TTC549 (cell line): ENCODE data around the gene CACNG3.
"Not testable (repeated sequence)": the region's sequence is repeated elsewhere in the genome, so short reads cannot be mapped to it uniquely, and the experiment has no call there.

Source experiments
- FAIRE-seq: peaks from 2 replicates; lab custom pipeline; 2012; peaks lifted over from hg19 to GRCh38; lab: Jason Lieb, UNC

The CACNG3 gene

GRCh38 chr16:24255456-24256371 is at the start of gene CACNG3:
TSS of gene CACNG3 (plus strand) at chr16:24256335. CDS start at chr16:24256755, 420 bp downstream.
- no peak for FAIRE-seq

DNA sequence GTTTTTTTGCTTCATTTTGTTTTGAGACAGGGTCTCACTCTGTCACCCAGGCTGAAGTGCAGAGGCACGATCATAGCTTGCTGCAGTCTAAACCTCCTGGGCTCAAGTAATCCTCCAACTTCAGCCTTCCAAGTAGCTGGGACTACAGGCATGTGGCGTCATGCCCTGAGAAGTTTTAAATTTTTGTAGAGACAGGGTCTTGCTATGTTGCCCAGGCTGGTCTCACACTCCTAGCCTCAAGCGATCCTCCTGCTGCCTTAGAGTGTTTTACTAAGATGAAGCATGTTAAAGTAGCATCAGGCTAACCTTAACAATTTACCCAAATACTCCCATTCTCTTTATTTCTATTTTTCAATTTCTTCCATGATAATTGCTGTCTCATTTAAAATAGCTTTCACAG is 49.2 kb upstream of the CACNG3 start:
- FAIRE-seq = no peak

DNA sequence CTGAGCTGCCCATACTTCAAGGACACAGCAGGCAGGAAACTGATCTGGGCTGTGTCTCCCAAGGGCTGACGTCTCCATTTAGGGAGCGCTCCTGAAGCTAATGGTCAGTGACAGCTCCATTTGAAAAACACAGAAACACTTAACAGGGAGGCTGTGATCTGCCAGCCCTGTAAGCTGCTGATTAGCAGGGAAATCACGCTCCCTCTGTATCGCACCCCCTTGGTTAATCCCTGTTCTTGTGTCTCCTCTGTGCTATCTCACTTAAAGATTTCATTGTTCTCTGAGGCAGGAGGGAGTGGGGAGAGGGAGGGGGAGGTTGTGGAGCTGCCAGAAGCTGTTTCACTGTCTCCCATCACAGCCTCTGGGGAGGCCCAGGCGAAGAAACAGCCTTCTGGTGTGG is 47.4 kb upstream of the CACNG3 start:
- FAIRE-seq = no peak

DNA sequence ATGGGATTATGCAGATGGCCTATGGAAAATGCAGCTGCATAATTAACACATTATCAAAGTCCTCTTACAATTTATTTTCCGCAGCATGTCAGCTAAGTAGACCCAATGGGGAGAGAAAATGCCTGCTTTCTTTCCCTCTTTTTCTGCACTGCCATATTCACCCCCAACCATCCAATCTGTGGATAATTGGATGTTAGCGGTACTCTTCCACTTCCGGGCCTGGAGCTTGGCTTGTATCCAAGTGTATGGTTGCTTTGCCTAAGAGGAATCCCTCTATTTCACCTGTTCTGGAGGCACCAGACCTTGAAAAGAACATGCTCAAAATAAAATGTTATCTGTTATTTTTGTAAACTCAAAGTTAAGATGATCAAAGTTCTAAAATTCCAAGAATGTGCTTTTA is 41.1 kb upstream of the CACNG3 start:
- no peak for FAIRE-seq

- FAIRE-seq = no peak
These were observed 39.2 kb upstream of the CACNG3 start for GRCh38 chr16:24216961-24217360.

- FAIRE-seq = no peak
These were observed 38.7 kb upstream of the CACNG3 start for GRCh38 chr16:24217461-24217860.

- no peak for FAIRE-seq
These were observed 37.8 kb upstream of the CACNG3 start for GRCh38 chr16:24218299-24218698.

DNA sequence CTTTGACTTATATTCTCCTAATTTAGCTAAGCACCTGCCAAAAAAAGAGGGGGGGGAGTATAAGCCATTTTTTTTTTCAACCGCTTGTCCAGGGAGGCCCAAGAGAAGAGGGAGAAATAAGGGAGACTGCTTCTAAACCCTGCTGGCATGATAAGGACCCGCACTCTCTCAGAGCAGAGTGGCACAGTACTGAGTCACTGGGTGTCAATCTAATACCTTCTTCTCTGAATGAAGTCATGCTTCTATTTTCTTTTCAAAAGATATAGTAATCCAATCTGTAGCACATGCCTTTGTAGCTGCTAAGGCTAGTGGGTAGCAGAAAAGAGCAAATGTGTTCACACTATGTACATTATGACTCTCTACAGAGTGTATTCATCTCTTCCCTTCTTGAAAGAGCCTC is 34.9 kb upstream of the CACNG3 start:
- no peak for FAIRE-seq

- FAIRE-seq = no peak
These were observed 27.6 kb upstream of the CACNG3 start for GRCh38 chr16:24228514-24228913.

DNA sequence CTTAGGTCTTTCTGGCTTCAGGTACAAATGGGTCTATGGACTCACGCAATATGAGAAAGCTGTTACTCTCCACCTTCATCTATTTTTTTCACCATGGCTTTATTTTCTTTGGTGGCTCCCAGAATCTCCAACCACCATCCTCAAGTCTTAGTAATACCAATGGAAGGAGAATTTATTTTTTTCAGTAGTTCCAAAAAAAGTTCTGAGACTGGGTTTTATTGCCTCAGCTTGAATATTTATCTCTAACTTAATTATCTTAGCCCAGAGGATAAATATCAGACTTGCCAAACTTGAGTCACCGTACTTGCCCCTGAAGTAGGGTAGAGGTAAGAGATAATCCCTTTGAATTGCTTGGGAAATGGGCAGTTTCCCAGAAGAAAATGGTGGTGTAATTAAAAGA is 23.2 kb upstream of the CACNG3 start:
- FAIRE-seq = no peak

DNA sequence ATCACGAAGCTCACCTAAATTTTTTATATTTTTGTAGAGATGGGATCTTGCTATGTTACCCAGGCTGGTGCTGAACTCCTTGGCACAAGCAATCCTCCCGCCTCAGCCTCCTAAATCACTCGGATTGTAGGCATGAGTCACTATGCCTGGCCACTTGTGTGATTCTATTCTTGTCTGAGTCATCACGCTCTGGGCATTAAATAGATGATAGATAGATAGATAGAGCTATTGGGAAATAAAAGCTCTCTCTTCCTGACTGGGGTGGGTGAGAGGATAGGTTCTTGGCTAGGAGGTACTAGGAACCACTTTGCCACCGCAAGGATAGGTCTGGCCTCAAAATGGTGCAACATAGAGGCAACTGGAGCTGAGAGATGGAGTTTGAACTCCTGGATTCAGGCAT is 21.4 kb upstream of the CACNG3 start:
- no peak for FAIRE-seq

DNA sequence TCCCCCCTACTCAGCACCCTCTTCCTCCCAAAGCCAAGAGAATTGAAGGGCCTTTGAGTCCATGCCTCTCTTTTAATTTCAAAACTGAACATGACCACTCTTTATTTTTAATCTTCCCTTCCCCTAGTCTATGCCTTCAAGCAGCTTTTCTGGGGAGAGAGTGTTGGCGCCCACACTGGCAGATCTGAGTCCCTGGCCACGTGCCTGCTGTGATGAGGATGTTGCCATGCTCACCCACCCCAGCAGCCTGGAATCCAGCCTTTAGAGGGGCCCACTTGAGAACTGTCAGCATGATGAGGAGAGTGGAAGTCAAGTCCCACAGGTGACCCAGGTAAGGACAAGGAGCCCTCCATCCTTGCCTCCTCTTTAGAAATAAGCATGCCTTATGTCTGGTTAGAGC is 20.3 kb upstream of the CACNG3 start:
- no peak for FAIRE-seq

- FAIRE-seq = not testable (repeated sequence)
These were observed 17.3 kb upstream of the CACNG3 start for GRCh38 chr16:24238846-24239245.

DNA sequence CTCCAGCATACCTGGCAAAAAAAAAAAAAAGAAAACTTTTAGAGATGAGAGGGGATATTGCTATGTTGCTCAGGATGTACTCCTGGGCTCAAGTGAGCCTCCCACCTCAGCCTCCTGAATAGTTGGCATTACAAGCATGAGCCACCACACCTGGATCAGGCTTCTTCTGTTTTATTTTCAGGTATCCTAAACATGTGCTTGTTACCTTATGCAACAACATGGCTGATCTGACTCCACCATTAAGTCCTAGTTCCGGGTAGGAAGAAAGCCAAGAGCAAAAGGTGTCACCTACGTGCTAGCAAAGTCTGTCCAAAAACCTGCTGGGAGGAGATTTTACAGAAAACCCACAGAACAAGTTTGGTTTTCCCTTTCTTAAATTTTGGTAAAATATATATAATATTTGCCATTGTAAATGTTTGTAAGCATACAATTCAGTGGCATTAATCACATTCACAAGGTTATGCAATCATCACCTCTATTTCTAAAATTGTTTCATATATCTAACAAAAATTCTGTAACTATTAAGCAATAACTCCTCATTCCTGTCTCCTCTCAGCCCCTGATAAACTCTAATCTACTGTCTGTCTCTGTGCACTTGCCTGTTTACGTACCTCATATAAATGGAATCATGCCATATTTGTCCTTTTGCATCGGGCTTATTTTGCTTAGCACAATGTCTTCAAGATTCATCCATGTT is 9.1 kb upstream of the CACNG3 start:
- no peak for FAIRE-seq

DNA sequence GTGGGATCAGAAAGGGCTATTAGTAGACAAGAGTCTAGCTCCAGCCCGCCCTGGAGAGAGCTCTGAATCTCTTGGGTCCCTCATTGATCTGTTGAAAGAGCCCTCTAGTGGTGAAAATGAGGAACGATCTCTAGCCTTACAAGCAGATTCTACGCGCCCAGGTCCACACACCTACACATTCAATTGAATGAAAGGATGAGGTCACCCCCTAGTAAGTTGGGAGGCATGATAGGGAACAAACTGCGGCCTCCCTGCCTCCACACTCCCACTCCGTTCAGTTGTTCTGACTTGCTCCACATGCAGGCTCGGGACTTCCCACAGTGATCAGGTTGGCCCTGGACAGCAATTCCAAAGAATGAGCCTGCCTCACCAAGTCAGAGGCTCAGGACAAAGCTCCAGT is 2.9 kb upstream of the CACNG3 start:
- no peak for FAIRE-seq

GRCh38 chr16:24257958-24258357 is 1.8 kb downstream of the CACNG3 start:
- FAIRE-seq = no peak

- FAIRE-seq = no peak
These were observed 2.7 kb downstream of the CACNG3 start for GRCh38 chr16:24258791-24259190.

- FAIRE-seq = no peak
These were observed 6.7 kb downstream of the CACNG3 start for GRCh38 chr16:24262816-24263215.

DNA sequence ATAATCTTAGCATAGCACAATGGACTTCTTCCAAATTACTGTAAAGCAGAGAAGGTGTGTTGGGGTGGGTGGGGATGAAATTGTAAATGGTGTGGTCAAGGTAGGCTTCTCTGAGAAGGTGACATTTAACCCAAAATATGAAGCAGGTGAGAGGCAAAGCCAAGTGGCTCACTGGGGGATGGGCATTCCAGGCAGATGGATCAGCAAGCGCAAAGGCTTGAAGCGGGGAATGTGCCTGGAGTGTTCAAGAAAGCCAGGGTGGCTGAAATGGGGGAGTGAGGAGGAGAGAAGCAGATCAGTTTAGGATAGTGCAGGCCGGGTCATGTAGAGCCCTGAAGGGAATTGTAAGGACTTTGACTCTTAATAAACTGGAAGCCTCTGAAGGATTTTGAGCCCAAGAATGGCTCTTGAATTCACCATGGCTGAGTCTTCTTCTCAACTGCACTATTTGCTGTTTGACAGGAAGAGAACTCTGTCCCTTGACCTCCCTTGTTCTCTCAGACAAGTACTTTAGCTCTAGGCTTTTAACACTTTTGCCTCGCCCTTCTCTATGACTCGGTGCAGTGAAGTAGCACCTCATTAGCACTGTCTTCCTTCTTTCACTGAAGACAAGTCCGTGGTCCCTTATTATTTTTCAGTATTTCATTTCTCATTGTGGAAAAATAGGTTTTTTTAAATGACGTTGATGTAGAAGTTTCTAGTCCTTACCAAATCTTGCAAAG is 14.7 kb downstream of the CACNG3 start:
- no peak for FAIRE-seq

- no peak for FAIRE-seq
These were observed 16.2 kb downstream of the CACNG3 start for GRCh38 chr16:24272379-24272778.

DNA sequence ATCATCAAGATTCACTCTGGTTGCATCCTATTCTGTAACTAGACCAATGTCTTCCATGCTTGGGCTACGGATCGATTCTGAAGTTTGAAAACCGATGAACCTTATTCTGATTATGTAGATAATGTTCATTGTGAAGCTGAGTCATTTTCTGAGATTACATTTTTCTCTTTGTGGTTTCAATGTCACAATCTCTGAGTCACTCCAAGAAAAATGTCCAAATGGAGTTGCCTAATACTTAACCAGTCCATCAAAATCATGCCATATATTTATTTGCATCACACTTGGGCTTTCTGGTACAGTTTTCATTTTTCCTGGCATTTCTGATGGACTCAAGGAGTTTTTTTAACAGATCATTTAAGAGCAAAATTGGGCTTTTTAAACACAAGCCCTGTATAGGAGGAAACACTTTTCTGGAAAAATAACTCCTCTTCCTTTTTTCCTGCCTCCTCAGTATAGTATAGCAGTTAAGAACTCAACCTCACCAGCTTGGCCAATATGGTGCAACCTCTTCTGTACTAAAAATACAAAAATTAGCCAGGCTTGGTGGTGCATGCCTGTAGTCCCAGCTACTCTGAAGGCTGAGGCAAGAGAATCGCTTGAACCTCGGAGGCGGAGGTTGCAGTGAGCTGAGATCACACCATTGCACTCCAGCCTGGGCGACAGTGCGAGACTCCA is 17.5 kb downstream of the CACNG3 start:
- no peak for FAIRE-seq

- FAIRE-seq = no peak
These were observed 19.3 kb downstream of the CACNG3 start for GRCh38 chr16:24275413-24275812.
